ENCODE data around the gene KRTAP10-12.

The KRTAP10-12 gene

GRCh38 chr21:44734841-44735240 lies 37.9 kb downstream of the KRTAP10-12 start:
- DNase-seq = no peak

DNA sequence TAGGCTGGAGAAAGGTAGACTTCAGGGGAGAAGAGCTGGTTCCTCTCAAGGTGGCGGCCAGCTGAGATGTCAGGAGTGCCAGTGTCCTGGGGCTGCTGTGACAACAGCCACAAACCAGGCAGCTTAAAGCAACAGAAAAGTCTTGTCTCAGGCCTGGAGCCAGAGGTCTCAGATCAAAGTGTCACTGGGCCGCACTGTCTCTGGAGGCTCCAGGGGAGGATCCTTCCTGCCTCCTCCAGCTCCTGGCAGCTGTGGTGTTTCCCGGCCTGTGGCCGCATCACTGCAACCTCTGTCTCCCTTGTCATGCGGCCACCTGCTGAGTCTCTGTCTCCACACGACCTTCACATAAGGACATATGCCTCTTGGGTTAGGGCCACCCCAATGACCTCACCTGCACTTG lies 38.8 kb downstream of the KRTAP10-12 start:
- no peak for DNase-seq

DNA sequence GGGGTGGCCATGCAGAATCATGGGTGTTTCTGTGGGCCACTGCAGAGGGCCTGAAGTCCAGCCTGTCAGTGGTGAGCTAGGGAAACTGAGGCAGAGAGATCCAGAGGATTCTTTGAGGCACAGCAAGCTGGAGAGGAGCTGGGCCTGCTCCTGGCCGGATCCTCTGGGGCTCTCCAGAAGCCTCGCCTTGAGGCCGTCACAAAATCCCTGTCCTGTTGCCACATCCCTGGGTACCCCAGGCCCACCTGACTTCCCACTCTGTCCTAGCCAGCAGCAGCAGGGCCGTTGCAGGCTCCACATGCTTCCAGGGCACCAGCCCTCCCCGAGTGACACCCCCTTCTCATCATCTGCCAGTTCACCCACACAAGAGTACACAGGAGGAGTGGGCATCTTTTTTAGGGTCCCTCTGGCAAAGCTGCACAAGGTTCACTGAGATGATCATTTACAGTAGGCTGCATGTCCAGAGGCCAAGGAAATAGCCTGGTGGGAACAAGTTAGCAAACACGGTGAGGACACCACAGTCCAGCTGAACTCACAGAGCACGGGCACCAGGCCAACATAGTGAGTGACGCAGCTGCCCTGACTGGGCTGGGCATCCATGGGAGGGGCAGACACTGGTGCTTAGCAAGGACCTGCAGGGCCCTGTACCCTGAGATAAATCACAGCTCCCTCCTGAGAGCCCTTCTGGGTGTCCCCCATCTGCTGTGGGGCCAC lies 39.5 kb downstream of the KRTAP10-12 start:
- no peak for DNase-seq

- DNase-seq = no peak
Measured at GRCh38 chr21:44737706-44738354, 40.9 kb downstream of the KRTAP10-12 start.

DNA sequence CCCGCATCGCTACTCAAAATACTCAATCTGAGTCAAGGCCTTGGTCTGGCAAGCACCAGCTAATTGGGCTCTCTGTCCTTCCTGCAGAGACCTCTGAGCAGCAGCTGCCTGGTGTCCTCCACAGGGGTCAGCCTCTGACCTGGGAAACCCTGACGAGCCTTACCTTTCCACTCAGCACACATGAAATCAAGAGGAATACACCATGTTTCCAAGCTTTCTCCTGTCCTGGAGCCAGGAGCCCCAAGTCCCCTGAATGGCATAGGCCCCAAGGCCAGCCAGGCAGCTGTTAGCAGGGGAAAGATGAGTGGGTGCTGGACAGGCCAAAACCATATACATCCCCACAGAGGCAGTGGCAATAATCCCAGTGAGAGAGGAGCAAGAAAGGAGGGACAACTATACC lies 41.6 kb downstream of the KRTAP10-12 start:
- DNase-seq = no peak

- no peak for DNase-seq
Measured at GRCh38 chr21:44739316-44739715, 42.3 kb downstream of the KRTAP10-12 start.

DNA sequence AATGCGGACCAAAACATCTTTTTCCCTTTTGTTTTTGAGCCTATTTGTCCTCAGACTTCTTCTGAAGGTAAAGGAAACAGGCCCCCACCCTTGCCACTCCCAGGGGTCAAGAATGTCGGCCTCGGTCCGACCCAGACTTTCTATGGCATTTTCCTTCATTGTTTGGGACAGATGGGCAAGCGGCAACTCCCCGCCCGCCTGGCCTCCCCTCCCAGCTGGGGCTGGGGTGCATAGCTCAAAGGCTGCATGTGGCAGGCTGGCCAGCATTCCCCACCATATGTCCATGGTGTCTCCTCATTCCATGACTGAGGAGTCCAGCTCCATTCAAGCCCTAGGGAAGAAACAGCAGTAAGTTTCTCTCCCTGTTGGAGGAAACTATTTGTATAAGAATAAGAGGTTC lies 43.8 kb downstream of the KRTAP10-12 start:
- DNase-seq = no peak

- DNase-seq = no peak
Measured at GRCh38 chr21:44741921-44742320, 44.9 kb downstream of the KRTAP10-12 start.

- DNase-seq = peak in 1 of 5 donors; percentile 15
Measured at GRCh38 chr21:44742418-44743153, 45.6 kb downstream of the KRTAP10-12 start.

Measured in T-helper 1 cell (primary cell).